Upper lobe of right lung (tissue), 1 donor: ENCODE measurements around the gene ZG16. TPM values are rescaled to one million over a fixed set of nuclear protein-coding genes. Genes with fewer than 3 reads are reported as not detected.

Source experiments
- ATAC-seq: fragments of 200-7000 bp; cut with Tn5 transposase; one replicate; pipeline ENCODE4 v1.9.1; 2020; ENCODE audit warnings: mild to moderate bottlenecking, moderate library complexity
- DNase-seq: peaks from one replicate; pipeline ENCODE4 v3.0.0-alpha.2; 2020
- H3K27ac ChIP-seq: fragments of 200-600 bp; one replicate; pipeline ENCODE4 v1.8.0; 2022
- H3K27me3 ChIP-seq: fragments of 200-600 bp; one replicate; pipeline ENCODE4 v1.8.0; 2022; ENCODE audit warnings: mild to moderate bottlenecking
- H3K36me3 ChIP-seq: fragments of 200-600 bp; one replicate; pipeline ENCODE4 v1.8.0; 2022
- H3K4me1 ChIP-seq: fragments of 200-600 bp; one replicate; pipeline ENCODE4 v1.8.0; 2022
- H3K4me3 ChIP-seq: fragments of 200-600 bp; one replicate; pipeline ENCODE4 v1.8.0; 2022; ENCODE audit warnings: mild to moderate bottlenecking
- H3K9me3 ChIP-seq: fragments of 200-600 bp; one replicate; pipeline ENCODE4 v1.8.0; 2022
- intact Hi-C: fragments of 100-400 bp; cut with DNase I; formaldehyde crosslinking; loops from one replicate; pipeline ENCODE4 v1.11.0; 2022
- total RNA-seq: library from RNA; stranded (reverse); fragmentation: NEBNext Ultra II Directional; extraction: Animal tissue kit (Norgen Biotek cat#: 25700); gene quantifications from one replicate; pipeline ENCODE4 v1.2.1, GENCODE V29; 2021
- TF ChIP-seq, protein P1 (sequence below): fragments of 200-600 bp; IDR thresholded peaks from one replicate; pipeline ENCODE4 v1.8.0; 2022; ENCODE audit warnings: antibody characterized with exemption
- donor health status: DM: no; HTN: yes; CAD: no; lungs with severe emphysema.

ZG16 gene
- total RNA-seq, 1 donor from 2014 or later: not detected

DNA sequence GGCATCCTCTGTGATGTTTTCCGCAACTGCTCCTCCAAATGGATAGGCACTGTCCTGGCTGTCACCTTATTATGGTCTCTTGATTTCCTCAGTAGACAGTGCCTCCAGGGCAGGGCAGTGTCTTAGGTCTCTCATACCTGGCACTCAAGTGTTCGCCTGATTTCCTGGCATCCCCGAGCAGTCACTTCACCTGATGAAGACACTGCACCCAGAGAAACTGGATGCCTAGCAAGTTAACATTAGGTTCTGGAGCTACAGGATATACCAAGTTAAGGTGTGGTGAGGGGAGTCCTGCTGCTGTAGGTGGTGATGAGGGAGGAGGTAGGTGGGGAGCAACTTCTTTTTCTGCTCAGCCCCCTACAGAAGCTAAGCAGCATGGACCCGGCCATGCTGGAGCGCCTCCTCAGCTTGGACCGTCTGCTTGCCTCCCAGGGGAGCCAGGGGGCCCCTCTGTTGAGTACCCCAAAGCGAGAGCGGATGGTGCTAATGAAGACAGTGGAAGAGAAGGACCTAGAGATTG is 24.4 kb downstream of the ZG16 start:
- H3K4me1 ChIP-seq: peaks cover 11% of the 10 kb centered on the region
- H3K36me3 ChIP-seq: peaks cover 25% of the 10 kb centered on the region
- H3K27me3 ChIP-seq: no peaks in the 10 kb centered on the region
- H3K9me3 ChIP-seq: no peaks in the 10 kb centered on the region
- no peak overlapping the region for H3K4me3 ChIP-seq
- TF ChIP-seq, protein P1, sequence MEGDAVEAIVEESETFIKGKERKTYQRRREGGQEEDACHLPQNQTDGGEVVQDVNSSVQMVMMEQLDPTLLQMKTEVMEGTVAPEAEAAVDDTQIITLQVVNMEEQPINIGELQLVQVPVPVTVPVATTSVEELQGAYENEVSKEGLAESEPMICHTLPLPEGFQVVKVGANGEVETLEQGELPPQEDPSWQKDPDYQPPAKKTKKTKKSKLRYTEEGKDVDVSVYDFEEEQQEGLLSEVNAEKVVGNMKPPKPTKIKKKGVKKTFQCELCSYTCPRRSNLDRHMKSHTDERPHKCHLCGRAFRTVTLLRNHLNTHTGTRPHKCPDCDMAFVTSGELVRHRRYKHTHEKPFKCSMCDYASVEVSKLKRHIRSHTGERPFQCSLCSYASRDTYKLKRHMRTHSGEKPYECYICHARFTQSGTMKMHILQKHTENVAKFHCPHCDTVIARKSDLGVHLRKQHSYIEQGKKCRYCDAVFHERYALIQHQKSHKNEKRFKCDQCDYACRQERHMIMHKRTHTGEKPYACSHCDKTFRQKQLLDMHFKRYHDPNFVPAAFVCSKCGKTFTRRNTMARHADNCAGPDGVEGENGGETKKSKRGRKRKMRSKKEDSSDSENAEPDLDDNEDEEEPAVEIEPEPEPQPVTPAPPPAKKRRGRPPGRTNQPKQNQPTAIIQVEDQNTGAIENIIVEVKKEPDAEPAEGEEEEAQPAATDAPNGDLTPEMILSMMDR: no peak
- H3K27ac ChIP-seq: no peak overlapping the region
- DNase-seq (no peak), ATAC-seq (no peak)
- intact Hi-C loops: no loop called here

DNA sequence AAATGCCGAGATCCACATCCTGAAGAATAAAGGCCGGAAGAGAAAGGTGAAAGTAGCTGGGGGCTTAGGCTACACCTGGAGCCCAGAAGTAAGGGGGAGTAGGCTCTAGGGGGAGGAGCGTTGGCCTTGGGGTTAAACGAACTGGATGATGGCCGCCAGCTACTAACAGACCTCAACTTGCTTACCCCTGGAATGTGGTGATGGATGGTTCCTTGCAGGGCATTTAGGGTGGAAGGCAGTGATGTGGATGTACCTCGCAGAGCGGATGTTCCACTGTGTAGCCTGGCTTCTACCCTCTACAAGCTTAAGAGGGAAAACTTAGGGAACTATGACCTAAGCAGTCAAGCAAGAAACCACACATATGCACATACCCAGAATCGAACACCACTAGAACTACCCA is 26.0 kb downstream of the ZG16 start:
- DNase-seq (no peak), ATAC-seq (no peak)
- Histone ChIP-seq H3K4me1 (peaks cover 21% of the 10 kb centered on the region), H3K27me3 (no peaks in the 10 kb centered on the region), H3K4me3 (peak overlapping the region; percentile 80), H3K36me3 (peaks cover 18% of the 10 kb centered on the region), H3K9me3 (no peaks in the 10 kb centered on the region), H3K27ac (peak overlapping the region; percentile 98)
- TF ChIP-seq, protein P1: no peak
- intact Hi-C loops: no loop called here

DNA sequence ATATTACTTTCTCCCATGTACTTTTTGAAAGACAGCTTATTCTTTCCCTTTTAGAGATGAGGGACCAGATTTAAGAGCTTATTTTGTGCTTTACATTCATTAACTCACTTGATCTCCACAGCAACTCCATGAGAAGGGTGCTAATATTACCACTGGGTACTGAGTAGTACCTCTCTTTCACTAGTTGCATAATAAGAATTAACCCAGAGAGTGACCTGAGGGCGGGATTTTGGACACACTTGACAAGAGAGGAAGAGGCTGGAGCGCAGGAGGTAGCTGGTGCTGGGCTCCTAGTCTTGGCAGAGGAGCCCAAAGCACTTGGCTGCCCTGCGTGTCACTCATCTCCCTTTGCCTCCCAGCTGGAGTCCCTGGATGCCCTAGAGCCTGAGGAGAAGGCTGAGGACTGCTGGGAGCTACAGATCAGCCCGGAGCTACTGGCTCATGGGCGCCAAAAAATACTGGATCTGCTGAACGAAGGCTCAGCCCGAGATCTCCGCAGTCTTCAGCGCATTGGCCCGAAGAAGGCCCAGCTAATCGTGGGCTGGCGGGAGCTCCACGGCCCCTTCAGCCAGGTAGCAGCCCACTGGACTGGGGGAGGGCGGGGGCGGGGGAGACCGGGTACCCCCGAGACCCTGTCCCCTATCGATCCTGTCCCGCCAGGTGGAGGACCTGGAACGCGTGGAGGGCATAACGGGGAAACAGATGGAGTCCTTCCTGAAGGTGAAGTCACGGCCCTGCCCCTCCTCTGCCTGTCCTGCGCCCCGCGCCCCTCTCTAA is 26.6 kb downstream of the ZG16 start:
- H3K4me1 ChIP-seq: peaks cover 27% of the 10 kb centered on the region
- ATAC-seq (peak; percentile 6), DNase-seq (no peak)
- H3K27me3 ChIP-seq: no peaks in the 10 kb centered on the region
- H3K4me3 ChIP-seq: peak overlapping the region; percentile 80
- TF ChIP-seq, protein P1: no peak
- H3K36me3 ChIP-seq: peaks cover 18% of the 10 kb centered on the region
- peak overlapping the region; percentile 98 for H3K27ac ChIP-seq
- intact Hi-C loops: no loop called here
- no peaks in the 10 kb centered on the region for H3K9me3 ChIP-seq

DNA sequence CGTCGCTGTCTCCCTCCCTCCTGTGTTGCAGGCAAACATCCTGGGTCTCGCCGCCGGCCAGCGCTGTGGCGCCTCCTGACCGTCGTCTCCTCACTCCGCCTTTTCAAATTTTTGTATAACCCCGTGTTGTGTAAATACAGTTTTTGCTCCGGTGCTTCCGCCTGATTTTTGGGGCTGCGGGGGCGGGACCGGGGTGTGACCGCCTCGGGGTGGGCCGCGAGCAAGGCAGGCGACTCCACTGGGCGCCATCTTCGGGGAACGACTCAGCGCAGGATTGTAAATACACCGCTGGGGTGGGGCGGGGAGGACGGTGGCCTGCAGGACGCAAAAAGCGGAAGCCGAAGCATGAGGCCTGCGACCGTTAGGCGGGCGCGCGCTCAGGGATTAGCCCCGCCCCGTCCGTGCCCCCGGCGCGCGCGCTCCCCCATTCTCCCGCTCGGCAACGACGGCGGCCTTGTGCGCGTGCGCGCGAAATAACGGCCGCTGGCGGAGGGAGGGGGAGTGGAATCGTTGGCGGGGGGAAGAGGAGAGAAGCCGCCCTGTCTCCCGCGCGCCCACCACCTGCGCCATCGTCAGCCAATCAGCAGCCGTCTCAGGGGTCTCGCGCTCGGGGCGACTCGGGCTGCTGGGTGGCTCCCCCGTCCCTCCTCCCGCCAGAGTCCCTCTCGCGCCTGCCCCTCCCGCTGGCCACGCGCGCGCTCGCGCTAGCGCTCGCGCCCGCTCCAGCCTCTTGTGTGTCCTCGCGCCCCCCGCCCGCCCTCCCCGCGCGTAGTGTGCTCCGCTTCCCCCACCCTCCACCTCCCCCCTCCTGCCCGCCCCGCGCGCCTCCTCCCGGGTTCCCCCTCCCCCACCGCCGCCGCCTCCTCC is 27.4 kb downstream of the ZG16 start:
- Histone ChIP-seq H3K4me1 (peaks cover 33% of the 10 kb centered on the region), H3K4me3 (peak overlapping the region; percentile 80), H3K36me3 (peaks cover 21% of the 10 kb centered on the region), H3K27me3 (no peaks in the 10 kb centered on the region), H3K9me3 (no peaks in the 10 kb centered on the region), H3K27ac (peak overlapping the region; percentile 98)
- DNase-seq (peak; percentile 99), ATAC-seq (peak; percentile 88)
- TF ChIP-seq, protein P1: no peak
- intact Hi-C loops: no loop called here

DNA sequence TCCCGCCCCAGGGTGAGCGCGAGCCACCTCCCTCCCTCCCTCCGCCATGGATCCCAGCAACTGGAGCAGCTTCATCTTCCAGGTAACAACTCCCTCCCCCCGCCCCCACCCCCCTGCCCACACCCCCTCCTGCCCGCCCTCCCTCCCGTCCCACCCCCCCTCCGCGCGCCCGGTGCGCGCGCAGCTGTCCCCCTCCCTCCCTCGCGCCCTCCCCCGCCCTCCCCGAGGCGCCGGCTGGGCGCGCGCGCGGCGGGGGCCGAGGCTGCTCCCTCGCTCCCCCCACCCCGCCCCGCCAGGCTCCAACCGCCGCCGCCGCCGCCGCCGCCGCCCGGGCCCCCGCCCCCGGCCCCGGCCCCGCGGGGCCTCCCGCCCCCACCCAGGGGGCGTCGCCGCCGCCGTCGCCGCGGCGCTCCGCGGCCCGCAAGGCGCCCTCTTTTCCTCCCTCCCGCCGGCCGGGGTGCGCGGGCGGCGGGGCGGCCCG is 28.1 kb downstream of the ZG16 start, which contains the start of gene MAZ:
TSS of gene MAZ (plus strand) at position 431 of the 481 bp plus-strand sequence. CDS start 173 bp downstream, outside the sequence.
- no peak for DNase-seq
- TF ChIP-seq, protein P1: no peak
- intact Hi-C loops: no loop called here
- no peaks in the 10 kb centered on the region for H3K9me3 ChIP-seq
- H3K4me1 ChIP-seq: peaks cover 39% of the 10 kb centered on the region
- peak within 1 kb of the TSS; percentile 98 for H3K27ac ChIP-seq
- H3K27me3 ChIP-seq: no peaks in the 10 kb centered on the region
- H3K4me3 ChIP-seq: peak within 1 kb of the TSS; percentile 80
- H3K36me3 ChIP-seq: peaks cover 21% of the 10 kb centered on the region
- peak; percentile 16 for ATAC-seq
